ENCODE results near the gene CA14. TPM values are rescaled to one million over a fixed set of nuclear protein-coding genes. Genes with fewer than 3 reads are reported as not detected.

CA14 gene
- total and polyA plus RNA-seq, 9 of the 15 experiments (the other 6 are each of a cell fraction or from before 2014, with no cell fraction given): 0.13 to 0.57 (median 0.26) TPM; not detected in 1

- TF ChIP-seq PTRF (tag; IDR thresholded peaks at IDR 0.05): no peak
- TF ChIP-seq ZNF764 (CRISPR knock-in tag; IDR thresholded peaks at IDR 0.05; ENCODE audit: low read depth): no peak
- TF ChIP-seq ZBTB40 (IDR thresholded peaks at IDR 0.05): 0 out of 2 replicates have a peak, but pooled peaks have one; percentile 57
- no peak for TF ChIP-seq ZBTB40 (CRISPR knock-in tag; IDR thresholded peaks at IDR 0.05)
- TF ChIP-seq MXD1 (CRISPR knock-in tag; IDR thresholded peaks at IDR 0.05; ENCODE audit: borderline replicate concordance, poor library complexity, severe bottlenecking): no peak
- TF ChIP-seq HNRNPK (IDR thresholded peaks at IDR 0.05; ENCODE audit: low read depth, low read length, poor library complexity, severe bottlenecking): no peak
- TF ChIP-seq EZH2 (IDR thresholded peaks at IDR 0.05; ENCODE audit: borderline replicate concordance, low read depth, low read length): no peak
- TF ChIP-seq SMAD3 (CRISPR knock-in tag; conservative IDR thresholded peaks at IDR 0.05): no peak
- TF ChIP-seq PBX2 (CRISPR knock-in tag; IDR thresholded peaks at IDR 0.05; ENCODE audit: low read depth): peak; percentile 64; the same call in 1 of the 2 replicates
- TF ChIP-seq PBX2 (tag; conservative IDR thresholded peaks at IDR 0.05; ENCODE audit: low read depth): peak; percentile 99
- TF ChIP-seq OTX1 (CRISPR knock-in tag; IDR thresholded peaks at IDR 0.05): peak; percentile 96
- peak; percentile 67 for TF ChIP-seq FOSL1 (tag; conservative IDR thresholded peaks at IDR 0.05)
- TF ChIP-seq, protein P1, sequence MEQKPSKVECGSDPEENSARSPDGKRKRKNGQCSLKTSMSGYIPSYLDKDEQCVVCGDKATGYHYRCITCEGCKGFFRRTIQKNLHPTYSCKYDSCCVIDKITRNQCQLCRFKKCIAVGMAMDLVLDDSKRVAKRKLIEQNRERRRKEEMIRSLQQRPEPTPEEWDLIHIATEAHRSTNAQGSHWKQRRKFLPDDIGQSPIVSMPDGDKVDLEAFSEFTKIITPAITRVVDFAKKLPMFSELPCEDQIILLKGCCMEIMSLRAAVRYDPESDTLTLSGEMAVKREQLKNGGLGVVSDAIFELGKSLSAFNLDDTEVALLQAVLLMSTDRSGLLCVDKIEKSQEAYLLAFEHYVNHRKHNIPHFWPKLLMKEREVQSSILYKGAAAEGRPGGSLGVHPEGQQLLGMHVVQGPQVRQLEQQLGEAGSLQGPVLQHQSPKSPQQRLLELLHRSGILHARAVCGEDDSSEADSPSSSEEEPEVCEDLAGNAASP (IDR thresholded peaks at IDR 0.05): no peak
These were observed 21.5 kb upstream of the CA14 start, which contains the start of gene ANP32E (continued) for GRCh38 chr1:150235852-150236613.

Data from K562 (cell line).